Heart right ventricle (tissue), 16 donors: ENCODE results near the gene PHGDH. TPM values are rescaled to one million over a fixed set of nuclear protein-coding genes. Genes with fewer than 3 reads are reported as not detected.
A peak's percentile ranks its signal among the peaks of the same experiment; 100 is the strongest.

Source experiments
- ATAC-seq, 8 donors: fragments of 200-7000 bp; cut with Tn5 transposase; one replicate each; pipeline ENCODE4 v1.9.1; 2020; ENCODE audit warnings: mild to moderate bottlenecking in 8 of 8, moderate library complexity in 8 of 8, moderate number of reproducible peaks in 1 of 8
- DNase-seq, 2 donors: peaks; one replicate each; pipeline ENCODE4 v3.0.0-alpha.2; 2020
- H3K27ac ChIP-seq, 10 donors: fragments of 200-600 bp; sonication (generic) in 2 of 10; one replicate each; pipeline versions ENCODE4 v1.5.0 to v1.8.0; 2020 to 2022; ENCODE audit warnings: mild to moderate bottlenecking in 3 of 10
- H3K27me3 ChIP-seq, 7 donors: fragments of 200-600 bp; one replicate each; pipeline ENCODE4 v1.8.0; 2021 to 2022; ENCODE audit warnings: mild to moderate bottlenecking in 2 of 7
- H3K36me3 ChIP-seq, 9 donors: fragments of 200-600 bp; sonication (generic) in 1 of 9; one replicate each; pipeline versions ENCODE4 v1.5.0 to v1.8.0; 2020 to 2022; ENCODE audit warnings: mild to moderate bottlenecking in 2 of 9
- H3K4me1 ChIP-seq, 9 donors: fragments of 200-600 bp; sonication (generic) in 1 of 9; one replicate each; pipeline versions ENCODE4 v1.5.0 to v1.8.0; 2020 to 2022; ENCODE audit warnings: mild to moderate bottlenecking in 4 of 9
- H3K4me3 ChIP-seq, 10 donors: fragments of 200-600 bp; sonication (generic) in 2 of 10; one replicate each; pipeline versions ENCODE4 v1.5.0 to v1.8.0; 2020 to 2022; ENCODE audit warnings: mild to moderate bottlenecking in 7 of 10, moderate library complexity in 2 of 10
- H3K9me3 ChIP-seq, 11 donors: fragments of 200-600 bp in 10 of 11; sonication (generic) in 2 of 11; one replicate each; pipeline versions ENCODE4 v1.5.0 to v1.8.0; 2013 to 2022; ENCODE audit warnings: mild to moderate bottlenecking in 2 of 11, control low read depth in 1 of 11, moderate library complexity in 1 of 11
- CTCF ChIP-seq, 9 donors: fragments of 200-600 bp; sonication (generic) in 2 of 9; IDR thresholded peaks; one replicate each; pipeline versions ENCODE4 v1.5.0 to v1.8.0; 2021 to 2022; ENCODE audit warnings: antibody characterized with exemption in 9 of 9, mild to moderate bottlenecking in 5 of 9, moderate library complexity in 1 of 9
- WGBS, 2 donors: extraction: QIAGEN DNeasy Blood & Tissue Kit; methylation state at CpG; one replicate each; pipeline ENCODE4 v1.1.7; 2013; ENCODE audit warnings: inconsistent platforms in 1 of 2; 5-methylcytosine and 5-hydroxymethylcytosine counted together
- intact Hi-C, 10 donors: fragments of 100-400 bp; cut with DNase I; formaldehyde crosslinking; loops; one replicate each; pipeline versions ENCODE4 v1.11.1 to v1.14.2; 2022
- polyA plus RNA-seq, 2 donors: library from polyadenylated mRNA; stranded (reverse); fragments of 200-250 nt; gene quantifications; one replicate each; pipeline ENCODE4 v1.2.3, GENCODE V29; 2013
- total RNA-seq, 10 donors: library from RNA; stranded (reverse); fragmentation: NEBNext Ultra II Directional in 3 of 10; extraction: Animal tissue kit (Norgen Biotek cat#: 25700) in 3 of 10; gene quantifications; one replicate each; pipeline versions ENCODE4 v1.2.1 to v1.2.4, GENCODE V29; 2021 to 2023
- donor health status: Arrhythmogenic right ventricular cardiomyopathy.
- donor health status: ischemic (EF 13 %, LVEDD 7.1; RV severe dilation, severe dysfunction).
- donor health status: healthy with polysubstance abuse.
- donor health status: DM: no; HTN: yes; CAD: no.
- donor health status: DM: no; HTN: no; CAD: no.
- donor health status: ischemic (EF 25% LVEDD 6.9; RV normal size, moderate dysfunction).
- donor health status: ischemic (EF 25% LVEDD 5.7; RV mildly dilated, moderate dysfunction).
- donor health status: healthy.
- donor health status: DM: yes; HTN: yes; CAD: no.
- donor health status: Ischemic cardiomyopathy.
- donor health status: ischemic (EF 35%, LVEDD 5.7; RV mildly dilated, moderate dysfunction).
- donor health status: nonischemic (EF 11% LVEDD 7.7; RV severe dilation, severe dysfunction).
- donor health status: DM: yes; HTN: yes; CAD: no.
- donor health status: PGD.
- donor health status: ischemic (EF 29% LVEDD 5.4; RV normal size, mild dysfunction).
- donor health status: nonischemic (EF 23%, LVEDD 6.1; RV moderate dilation, normal function).

Gene PHGDH
- total and polyA plus RNA-seq, 12 donors, result 3.8 to 23.4 (median 5.0) TPM

- Histone ChIP-seq H3K4me1 (peaks cover 0 to 9% (median 4%) of the 10 kb centered on the region in 9 donors), H3K36me3 (no peaks in the 10 kb centered on the region), H3K27ac (peak overlapping the region in 2 of 10 donors; percentile 12 to 47), H3K4me3 (peak overlapping the region in 6 of 10 donors; percentile 14 to 36 (median 23)), H3K9me3 (no peaks in the 10 kb centered on the region), H3K27me3 (no peaks in the 10 kb centered on the region)
- WGBS, 2 donors, result 7 to 8% methylated on average over 5 of the region's 5 CpGs
- intact Hi-C loops, result no loop called here
- DNase-seq, result peak in 1 of 2 donors; percentile 13
- ATAC-seq, result peak in 6 of 8 donors; percentile 47 to 81 (median 70)
- no peak for TF ChIP-seq CTCF (IDR thresholded peaks at IDR 0.05)
Measured at GRCh38 chr1:119779869-119780356, 68.2 kb downstream of the PHGDH start.

- ATAC-seq, result no peak
- no peak overlapping the region for H3K27ac ChIP-seq
- intact Hi-C loops, result no loop called here
- no peaks in the 10 kb centered on the region for H3K36me3 ChIP-seq
- no peak for TF ChIP-seq CTCF (IDR thresholded peaks at IDR 0.05)
- peaks cover 0 to 9% (median 4%) of the 10 kb centered on the region in 9 donors for H3K4me1 ChIP-seq
- no peaks in the 10 kb centered on the region for H3K9me3 ChIP-seq
- WGBS, 2 donors, result 83 to 98% methylated on average over 11 of the region's 11 CpGs
- no peak overlapping the region for H3K4me3 ChIP-seq
- H3K27me3 ChIP-seq, result no peaks in the 10 kb centered on the region
- no peak for DNase-seq
Measured at GRCh38 chr1:119781434-119782210, 69.9 kb downstream of the PHGDH start.

- no peaks in the 10 kb centered on the region for H3K27me3 ChIP-seq
- 72 to 80% methylated on average over 7 of the region's 7 CpGs for WGBS, 2 donors
- peaks cover 0 to 9% (median 4%) of the 10 kb centered on the region in 9 donors for H3K4me1 ChIP-seq
- intact Hi-C loops, result no loop called here
- no peak overlapping the region for H3K27ac ChIP-seq
- H3K9me3 ChIP-seq, result no peaks in the 10 kb centered on the region
- DNase-seq, result no peak
- no peak for ATAC-seq
- no peaks in the 10 kb centered on the region for H3K36me3 ChIP-seq
- H3K4me3 ChIP-seq, result no peak overlapping the region
- TF ChIP-seq CTCF (IDR thresholded peaks at IDR 0.05), result no peak
Measured at GRCh38 chr1:119782631-119783325, 71.0 kb downstream of the PHGDH start.

- intact Hi-C loops, result no loop called here
- no peak overlapping the region for H3K4me3 ChIP-seq
- H3K4me1 ChIP-seq, result peaks cover 0 to 9% (median 4%) of the 10 kb centered on the region in 9 donors
- DNase-seq, result no peak
- H3K36me3 ChIP-seq, result no peaks in the 10 kb centered on the region
- no peak overlapping the region for H3K27ac ChIP-seq
- H3K27me3 ChIP-seq, result no peaks in the 10 kb centered on the region
- TF ChIP-seq CTCF (IDR thresholded peaks at IDR 0.05), result no peak
- ATAC-seq, result no peak
- no peaks in the 10 kb centered on the region for H3K9me3 ChIP-seq
- WGBS, 2 donors, result 70 to 76% methylated on average over 6 of the region's 6 CpGs
Measured at GRCh38 chr1:119783354-119784185, 71.8 kb downstream of the PHGDH start.
